Right lobe of liver (tissue), 4 donors: Measurements from ENCODE around the gene ROR2.

Source experiments
- POLR2A ChIP-seq: fragments of 450-650 bp; IDR thresholded peaks from one replicate; pipeline ENCODE4 v1.6.1; 2017; ENCODE audit warnings: antibody characterized with exemption, mild to moderate bottlenecking
- TF ChIP-seq, protein P1 (sequence below), 4 donors: fragments of 200-600 bp in 3 of 4; fragments of 450-650 bp in 1 of 4; IDR thresholded peaks; one replicate each; pipeline versions ENCODE4 v1.5.1 to v1.8.0; 2016 to 2022; ENCODE audit warnings: antibody characterized with exemption in 4 of 4, mild to moderate bottlenecking in 2 of 4
- donor health status: DM: no; HTN: no; CAD: no.
- donor health status: DM: no; HTN: no; CAD: no.
- donor health status: DM: no; HTN: yes; CAD: no.

DNA sequence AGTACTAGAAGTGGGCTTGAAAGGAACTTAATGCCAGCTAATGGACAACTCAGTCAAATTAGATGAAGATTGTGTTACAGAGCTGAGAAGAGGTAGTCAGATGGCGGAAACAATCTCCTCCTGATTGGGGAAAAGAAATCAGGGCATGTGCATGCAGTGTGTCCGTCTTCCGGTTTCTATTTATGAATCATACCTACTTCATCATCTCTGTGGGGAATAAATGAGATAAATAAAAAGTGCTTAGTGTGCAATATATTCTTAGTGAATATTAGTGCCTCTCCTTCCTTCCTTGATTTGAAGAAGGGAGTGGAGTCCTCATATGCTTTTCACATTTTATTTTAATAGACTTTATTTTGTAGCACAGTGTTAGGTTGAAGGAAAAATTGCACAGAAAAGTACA, 417.7 kb downstream of the ROR2 start:
- TF ChIP-seq, protein P1, sequence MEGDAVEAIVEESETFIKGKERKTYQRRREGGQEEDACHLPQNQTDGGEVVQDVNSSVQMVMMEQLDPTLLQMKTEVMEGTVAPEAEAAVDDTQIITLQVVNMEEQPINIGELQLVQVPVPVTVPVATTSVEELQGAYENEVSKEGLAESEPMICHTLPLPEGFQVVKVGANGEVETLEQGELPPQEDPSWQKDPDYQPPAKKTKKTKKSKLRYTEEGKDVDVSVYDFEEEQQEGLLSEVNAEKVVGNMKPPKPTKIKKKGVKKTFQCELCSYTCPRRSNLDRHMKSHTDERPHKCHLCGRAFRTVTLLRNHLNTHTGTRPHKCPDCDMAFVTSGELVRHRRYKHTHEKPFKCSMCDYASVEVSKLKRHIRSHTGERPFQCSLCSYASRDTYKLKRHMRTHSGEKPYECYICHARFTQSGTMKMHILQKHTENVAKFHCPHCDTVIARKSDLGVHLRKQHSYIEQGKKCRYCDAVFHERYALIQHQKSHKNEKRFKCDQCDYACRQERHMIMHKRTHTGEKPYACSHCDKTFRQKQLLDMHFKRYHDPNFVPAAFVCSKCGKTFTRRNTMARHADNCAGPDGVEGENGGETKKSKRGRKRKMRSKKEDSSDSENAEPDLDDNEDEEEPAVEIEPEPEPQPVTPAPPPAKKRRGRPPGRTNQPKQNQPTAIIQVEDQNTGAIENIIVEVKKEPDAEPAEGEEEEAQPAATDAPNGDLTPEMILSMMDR (IDR thresholded peaks at IDR 0.05): no peak
- no peak for TF ChIP-seq POLR2A
